Activated CD4-positive, CD25-positive, alpha-beta regulatory T cell treated with anti-CD3 and anti-CD28 coated beads, Interleukin-2, amount 50 U/mL, for 72 hours (primary cell): ENCODE results near the gene PCDHB7.
"Not testable (repeated sequence)": the region's sequence is repeated elsewhere in the genome, so short reads cannot be mapped to it uniquely, and the experiment has no call there.

ENCODE experiments used
- DNase-seq: peaks from one replicate; pipeline ENCODE4 v3.0.0; 2021

The PCDHB7 gene

DNA sequence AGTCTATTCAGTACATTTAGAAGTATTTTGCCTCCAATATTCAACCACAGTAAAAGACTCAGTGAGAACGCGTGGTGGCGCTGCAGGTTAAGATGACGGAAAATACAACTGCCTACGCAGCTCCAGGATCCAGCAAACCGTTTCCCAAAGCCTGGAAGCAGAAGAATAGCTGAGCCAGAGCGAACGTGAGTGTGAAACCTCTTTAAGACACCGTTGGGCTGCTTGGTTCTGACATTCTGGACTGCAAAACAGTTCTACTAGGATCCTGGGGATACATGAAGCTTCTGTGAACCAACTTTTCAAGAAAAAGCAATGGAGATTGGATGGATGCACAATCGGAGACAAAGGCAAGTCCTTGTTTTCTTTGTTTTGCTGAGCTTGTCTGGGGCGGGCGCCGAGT, 9.8 kb downstream of the PCDHB7 start, which contains the start of gene PCDHB16:
TSS of gene PCDHB16 (plus strand) at position 140 of the 400 bp plus-strand sequence. CDS start at position 313, 173 bp downstream.
- no peak for DNase-seq

DNA sequence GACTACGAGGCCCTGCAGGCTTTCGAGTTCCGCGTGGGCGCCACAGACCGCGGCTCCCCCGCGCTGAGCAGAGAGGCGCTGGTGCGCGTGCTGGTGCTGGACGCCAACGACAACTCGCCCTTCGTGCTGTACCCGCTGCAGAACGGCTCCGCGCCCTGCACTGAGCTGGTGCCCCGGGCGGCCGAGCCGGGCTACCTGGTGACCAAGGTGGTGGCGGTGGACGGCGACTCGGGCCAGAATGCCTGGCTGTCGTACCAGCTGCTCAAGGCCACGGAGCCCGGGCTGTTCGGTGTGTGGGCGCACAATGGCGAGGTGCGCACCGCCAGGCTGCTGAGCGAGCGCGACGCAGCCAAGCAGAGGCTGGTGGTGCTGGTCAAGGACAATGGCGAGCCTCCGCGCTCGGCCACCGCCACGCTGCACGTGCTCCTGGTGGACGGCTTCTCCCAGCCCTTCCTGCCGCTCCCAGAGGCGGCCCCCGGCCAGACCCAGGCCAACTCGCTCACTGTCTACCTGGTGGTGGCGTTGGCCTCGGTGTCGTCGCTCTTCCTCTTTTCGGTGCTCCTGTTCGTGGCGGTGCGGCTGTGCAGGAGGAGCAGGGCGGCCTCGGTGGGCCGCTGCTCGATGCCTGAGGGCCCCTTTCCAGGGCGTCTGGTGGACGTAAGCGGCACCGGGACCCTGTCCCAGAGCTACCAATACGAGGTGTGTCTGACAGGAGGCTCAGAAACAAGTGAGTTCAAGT, 11.8 kb downstream of the PCDHB7 start:
- not testable (repeated sequence) for DNase-seq

DNA sequence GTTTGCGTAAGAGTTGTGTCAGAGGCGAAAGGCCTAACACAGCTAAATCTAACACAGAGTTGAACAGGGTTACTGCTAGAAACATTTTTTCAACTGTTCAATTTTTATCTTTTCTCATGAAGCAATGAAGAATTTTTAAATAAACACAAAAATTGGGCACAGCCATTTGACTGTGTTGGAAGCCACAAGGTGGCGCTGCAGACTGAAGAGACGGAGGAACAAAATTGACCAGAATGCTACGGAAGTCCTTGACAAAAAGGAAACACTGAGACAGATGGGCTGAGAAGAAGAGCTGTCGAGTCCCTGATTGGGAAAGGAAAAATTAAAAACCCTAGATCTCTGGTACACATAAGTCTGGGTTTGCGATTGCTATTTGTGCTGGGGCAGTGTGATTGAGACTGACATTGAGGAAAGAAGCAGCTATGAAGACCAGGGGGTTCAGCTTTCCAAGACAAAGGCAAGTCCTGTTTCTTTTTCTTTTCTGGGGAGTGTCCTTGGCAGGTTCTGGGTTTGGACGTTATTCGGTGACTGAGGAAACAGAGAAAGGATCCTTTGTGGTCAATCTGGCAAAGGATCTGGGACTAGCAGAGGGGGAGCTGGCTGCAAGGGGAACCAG, 14.6 kb downstream of the PCDHB7 start, which contains the start of gene PCDHB9:
TSS of gene PCDHB9 (plus strand) at position 265 of the 616 bp plus-strand sequence. CDS start at position 423, 158 bp downstream.
- no peak for DNase-seq

DNA sequence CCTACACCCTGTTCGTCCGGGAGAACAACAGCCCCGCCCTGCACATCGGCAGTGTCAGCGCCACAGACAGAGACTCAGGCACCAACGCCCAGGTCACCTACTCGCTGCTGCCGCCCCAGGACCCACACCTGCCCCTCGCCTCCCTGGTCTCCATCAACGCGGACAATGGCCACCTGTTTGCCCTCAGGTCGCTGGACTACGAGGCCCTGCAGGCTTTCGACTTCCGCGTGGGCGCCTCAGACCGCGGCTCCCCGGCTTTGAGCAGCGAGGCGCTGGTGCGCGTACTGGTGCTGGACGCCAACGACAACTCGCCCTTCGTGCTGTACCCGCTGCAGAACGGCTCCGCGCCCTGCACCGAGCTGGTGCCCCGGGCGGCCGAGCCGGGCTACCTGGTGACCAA, 16.2 kb downstream of the PCDHB7 start:
- DNase-seq: not testable (repeated sequence)

DNA sequence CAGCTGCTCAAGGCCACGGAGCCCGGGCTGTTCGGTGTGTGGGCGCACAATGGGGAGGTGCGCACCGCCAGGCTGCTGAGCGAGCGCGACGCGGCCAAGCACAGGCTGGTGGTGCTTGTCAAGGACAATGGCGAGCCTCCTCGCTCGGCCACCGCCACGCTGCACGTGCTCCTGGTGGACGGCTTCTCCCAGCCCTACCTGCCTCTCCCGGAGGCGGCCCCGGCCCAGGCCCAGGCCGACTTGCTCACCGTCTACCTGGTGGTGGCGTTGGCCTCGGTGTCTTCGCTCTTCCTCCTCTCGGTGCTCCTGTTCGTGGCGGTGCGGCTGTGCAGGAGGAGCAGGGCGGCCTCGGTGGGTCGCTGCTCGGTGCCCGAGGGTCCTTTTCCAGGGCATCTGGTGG, 16.7 kb downstream of the PCDHB7 start:
- DNase-seq: not testable (repeated sequence)

DNA sequence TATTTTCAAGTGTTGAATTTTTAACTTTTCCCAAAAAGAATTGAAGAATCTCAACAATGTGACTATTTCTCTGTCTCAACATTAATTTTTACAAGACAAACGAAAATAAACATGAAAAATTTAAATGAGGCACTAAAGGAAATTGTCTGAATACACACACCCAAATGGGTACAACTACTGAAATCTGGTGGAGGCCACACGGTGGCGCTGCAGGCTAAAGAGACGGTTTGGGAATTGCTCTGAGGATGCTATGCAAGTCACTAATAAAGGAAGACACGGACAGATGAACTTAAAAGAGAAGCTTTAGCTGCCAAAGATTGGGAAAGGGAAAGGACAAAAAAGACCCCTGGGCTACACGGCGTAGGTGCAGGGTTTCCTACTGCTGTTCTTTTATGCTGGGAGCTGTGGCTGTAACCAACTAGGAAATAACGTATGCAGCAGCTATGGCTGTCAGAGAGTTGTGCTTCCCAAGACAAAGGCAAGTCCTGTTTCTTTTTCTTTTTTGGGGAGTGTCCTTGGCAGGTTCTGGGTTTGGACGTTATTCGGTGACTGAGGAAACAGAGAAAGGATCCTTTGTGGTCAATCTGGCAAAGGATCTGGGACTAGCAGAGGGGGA, 19.8 kb downstream of the PCDHB7 start, which contains the start of gene PCDHB10:
TSS of gene PCDHB10 (plus strand) at position 244 of the 616 bp plus-strand sequence. CDS start at position 444, 200 bp downstream.
- DNase-seq: no peak

DNA sequence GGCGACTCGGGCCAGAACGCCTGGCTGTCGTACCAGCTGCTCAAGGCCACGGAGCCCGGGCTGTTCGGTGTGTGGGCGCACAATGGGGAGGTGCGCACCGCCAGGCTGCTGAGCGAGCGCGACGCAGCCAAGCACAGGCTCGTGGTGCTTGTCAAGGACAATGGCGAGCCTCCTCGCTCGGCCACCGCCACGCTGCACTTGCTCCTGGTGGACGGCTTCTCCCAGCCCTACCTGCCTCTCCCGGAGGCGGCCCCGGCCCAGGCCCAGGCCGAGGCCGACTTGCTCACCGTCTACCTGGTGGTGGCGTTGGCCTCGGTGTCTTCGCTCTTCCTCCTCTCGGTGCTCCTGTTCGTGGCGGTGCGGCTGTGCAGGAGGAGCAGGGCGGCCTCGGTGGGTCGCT, 21.9 kb downstream of the PCDHB7 start:
- DNase-seq: not testable (repeated sequence)

DNA sequence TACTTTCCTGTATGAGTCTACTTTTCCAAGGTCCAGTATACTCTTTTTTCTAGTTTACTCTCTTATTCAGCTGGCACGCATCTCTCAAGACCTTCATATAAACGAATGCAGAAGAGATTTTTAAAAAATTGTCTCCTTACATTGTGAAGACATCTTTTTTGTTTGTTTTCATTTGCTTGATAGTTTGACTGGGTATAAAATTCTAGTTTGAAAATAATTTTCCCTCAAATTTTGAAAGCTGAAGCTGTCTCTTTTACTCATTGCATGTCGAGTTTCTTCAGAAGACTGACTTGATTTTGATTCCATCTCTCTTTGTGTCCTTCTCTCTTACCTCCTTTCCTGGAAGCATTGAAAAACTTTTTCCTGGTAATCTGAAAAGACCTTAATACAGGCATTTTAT, 23.9 kb downstream of the PCDHB7 start:
- no peak for DNase-seq

DNA sequence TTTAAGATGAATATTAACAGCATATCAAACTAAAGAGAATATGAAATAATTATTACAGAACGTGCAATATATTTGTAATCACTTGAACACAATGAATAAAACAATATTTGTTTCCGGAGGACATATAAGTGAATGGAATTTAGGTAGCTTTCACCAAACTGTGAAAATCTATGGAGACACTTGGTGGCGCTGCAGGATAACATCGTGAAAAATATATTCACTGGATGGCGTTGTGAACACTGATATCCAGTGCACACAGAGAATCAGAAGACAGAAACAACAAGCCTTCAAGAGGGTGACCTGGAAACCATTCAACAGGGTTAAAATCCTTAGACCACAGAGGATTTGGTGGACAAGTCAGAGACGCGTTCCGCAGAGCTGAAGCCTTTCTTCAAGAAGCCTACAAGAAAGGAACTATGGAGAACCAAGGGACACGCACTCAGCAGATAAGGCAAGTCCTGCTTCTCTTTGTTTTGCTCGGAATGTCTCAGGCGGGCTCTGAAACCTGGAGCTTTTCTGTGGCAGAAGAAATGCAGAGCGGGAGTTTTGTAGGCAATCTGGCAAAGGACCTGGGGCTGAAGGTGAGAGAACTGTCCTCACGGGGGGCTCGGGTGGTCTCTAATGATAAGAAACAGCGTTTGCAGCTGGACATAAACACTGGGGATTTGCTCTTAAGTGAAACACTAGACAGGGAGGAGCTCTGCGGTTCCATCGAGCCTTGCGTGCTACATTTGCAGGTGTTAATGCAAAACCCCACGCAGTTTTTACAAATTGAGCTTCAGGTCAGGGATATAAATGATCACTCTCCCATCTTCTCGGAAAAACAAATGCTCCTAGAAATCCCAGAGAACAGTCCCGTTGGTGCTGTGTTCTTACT, 27.2 kb downstream of the PCDHB7 start, which contains the start of gene PCDHB11:
TSS of gene PCDHB11 (plus strand) at position 269 of the 877 bp plus-strand sequence. CDS start at position 417, 148 bp downstream.
- no peak for DNase-seq

DNA sequence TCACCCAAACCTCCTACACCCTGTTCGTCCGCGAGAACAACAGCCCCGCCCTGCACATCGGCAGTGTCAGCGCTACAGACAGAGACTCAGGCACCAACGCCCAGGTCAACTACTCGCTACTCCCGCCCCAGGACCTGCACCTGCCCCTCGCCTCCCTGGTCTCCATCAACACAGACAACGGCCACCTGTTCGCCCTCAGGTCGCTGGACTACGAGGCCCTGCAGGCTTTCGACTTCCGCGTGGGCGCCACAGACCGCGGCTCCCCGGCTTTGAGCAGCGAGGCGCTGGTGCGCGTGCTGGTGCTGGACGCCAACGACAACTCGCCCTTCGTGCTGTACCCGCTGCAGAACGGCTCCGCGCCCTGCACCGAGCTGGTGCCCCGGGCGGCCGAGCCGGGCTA, 28.7 kb downstream of the PCDHB7 start:
- DNase-seq: not testable (repeated sequence)

DNA sequence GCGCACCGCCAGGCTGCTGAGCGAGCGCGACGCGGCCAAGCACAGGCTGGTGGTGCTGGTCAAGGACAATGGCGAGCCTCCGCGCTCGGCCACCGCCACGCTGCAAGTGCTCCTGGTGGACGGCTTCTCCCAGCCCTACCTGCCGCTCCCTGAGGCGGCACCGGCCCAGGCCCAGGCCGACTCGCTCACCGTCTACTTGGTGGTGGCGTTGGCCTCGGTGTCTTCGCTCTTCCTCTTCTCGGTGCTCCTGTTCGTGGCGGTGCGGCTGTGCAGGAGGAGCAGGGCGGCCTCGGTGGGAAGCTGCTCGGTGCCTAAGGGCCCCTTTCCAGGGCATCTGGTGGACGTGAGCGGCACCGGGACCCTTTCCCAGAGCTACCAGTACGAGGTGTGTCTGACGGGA, 29.2 kb downstream of the PCDHB7 start:
- not testable (repeated sequence) for DNase-seq

DNA sequence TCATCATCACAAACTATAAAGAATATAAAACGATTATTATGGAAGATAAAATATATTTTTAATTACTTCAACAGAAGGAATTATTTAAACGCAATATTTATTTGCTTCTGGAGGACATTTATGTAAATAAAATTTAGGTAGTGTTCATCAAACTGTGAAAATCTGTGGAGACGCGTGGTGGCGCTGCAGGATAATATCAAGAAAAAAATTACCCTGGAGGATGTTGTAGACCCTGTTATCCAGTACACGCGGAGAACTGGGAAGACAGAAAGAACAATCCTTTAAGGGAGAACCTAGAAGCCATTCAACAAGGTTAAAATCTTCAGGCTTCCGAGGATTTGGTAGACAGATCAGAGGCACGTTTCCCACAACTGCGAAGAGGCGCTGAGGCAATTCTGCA, 36.0 kb downstream of the PCDHB7 start, which contains the start of gene PCDHB12:
TSS of gene PCDHB12 (plus strand) at position 242 of the 400 bp plus-strand sequence. CDS start 189 bp downstream, outside the sequence.
- DNase-seq: no peak

DNA sequence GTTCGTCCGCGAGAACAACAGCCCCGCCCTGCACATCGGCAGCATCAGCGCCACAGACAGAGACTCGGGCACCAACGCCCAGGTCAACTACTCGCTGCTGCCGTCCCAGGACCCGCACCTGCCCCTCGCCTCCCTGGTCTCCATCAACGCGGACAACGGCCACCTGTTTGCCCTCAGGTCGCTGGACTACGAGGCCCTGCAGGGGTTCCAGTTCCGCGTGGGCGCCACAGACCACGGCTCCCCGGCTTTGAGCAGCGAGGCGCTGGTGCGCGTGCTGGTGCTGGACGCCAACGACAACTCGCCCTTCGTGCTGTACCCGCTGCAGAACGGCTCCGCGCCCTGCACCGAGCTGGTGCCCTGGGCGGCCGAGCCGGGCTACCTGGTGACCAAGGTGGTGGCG, 37.8 kb downstream of the PCDHB7 start:
- DNase-seq: not testable (repeated sequence)

DNA sequence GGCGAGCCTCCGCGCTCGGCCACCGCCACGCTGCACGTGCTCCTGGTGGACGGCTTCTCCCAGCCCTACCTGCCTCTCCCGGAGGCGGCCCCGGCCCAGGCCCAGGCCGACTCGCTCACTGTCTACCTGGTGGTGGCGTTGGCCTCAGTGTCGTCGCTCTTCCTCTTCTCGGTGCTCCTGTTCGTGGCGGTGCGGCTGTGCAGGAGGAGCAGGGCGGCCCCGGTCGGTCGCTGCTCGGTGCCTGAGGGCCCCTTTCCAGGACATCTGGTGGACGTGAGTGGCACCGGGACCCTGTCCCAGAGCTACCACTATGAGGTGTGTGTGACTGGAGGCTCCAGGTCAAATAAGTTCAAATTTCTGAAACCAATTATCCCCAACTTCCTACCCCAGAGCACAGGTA, 38.4 kb downstream of the PCDHB7 start:
- DNase-seq: not testable (repeated sequence)

DNA sequence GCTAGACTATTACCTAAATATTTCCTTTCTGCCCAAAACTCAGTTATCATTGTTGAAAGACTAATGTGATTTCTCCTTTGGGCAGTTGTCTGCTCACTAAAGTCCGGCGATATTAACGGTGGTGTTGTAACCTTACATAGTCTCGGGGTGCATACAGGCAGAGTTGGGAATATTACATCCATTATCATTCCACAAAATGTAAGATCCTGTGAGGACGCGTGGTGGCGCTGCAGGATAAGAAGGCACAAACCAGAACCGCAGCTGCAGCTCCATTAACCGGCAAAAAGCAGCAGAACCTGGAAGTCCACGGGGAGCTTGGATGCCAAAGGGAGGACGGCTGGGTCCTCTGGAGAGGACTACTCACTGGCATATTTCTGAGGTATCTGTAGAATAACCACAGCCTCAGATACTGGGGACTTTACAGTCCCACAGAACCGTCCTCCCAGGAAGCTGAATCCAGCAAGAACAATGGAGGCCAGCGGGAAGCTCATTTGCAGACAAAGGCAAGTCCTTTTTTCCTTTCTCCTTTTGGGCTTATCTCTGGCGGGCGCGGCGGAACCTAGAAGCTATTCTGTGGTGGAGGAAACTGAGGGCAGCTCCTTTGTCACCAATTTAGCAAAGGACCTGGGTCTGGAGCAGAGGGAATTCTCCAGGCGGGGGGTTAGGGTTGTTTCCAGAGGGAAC, 41.4 kb downstream of the PCDHB7 start, which contains the start of gene PCDHB13:
TSS of gene PCDHB13 (plus strand) at position 264 of the 684 bp plus-strand sequence. CDS start at position 469, 205 bp downstream.
- DNase-seq: not testable (repeated sequence)

DNA sequence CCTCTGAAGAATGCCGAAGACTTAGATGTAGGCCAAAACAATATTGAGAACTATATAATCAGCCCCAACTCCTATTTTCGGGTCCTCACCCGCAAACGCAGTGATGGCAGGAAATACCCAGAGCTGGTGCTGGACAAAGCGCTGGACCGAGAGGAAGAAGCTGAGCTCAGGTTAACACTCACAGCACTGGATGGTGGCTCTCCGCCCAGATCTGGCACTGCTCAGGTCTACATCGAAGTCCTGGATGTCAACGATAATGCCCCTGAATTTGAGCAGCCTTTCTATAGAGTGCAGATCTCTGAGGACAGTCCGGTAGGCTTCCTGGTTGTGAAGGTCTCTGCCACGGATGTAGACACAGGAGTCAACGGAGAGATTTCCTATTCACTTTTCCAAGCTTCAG, 42.1 kb downstream of the PCDHB7 start:
- not testable (repeated sequence) for DNase-seq

DNA sequence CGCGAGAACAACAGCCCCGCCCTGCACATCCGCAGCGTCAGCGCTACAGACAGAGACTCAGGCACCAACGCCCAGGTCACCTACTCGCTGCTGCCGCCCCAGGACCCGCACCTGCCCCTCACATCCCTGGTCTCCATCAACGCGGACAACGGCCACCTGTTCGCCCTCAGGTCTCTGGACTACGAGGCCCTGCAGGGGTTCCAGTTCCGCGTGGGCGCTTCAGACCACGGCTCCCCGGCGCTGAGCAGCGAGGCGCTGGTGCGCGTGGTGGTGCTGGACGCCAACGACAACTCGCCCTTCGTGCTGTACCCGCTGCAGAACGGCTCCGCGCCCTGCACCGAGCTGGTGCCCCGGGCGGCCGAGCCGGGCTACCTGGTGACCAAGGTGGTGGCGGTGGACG, 43.1 kb downstream of the PCDHB7 start:
- not testable (repeated sequence) for DNase-seq

DNA sequence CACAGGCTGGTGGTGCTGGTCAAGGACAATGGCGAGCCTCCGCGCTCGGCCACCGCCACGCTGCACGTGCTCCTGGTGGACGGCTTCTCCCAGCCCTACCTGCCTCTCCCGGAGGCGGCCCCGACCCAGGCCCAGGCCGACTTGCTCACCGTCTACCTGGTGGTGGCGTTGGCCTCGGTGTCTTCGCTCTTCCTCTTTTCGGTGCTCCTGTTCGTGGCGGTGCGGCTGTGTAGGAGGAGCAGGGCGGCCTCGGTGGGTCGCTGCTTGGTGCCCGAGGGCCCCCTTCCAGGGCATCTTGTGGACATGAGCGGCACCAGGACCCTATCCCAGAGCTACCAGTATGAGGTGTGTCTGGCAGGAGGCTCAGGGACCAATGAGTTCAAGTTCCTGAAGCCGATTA, 43.6 kb downstream of the PCDHB7 start:
- not testable (repeated sequence) for DNase-seq

DNA sequence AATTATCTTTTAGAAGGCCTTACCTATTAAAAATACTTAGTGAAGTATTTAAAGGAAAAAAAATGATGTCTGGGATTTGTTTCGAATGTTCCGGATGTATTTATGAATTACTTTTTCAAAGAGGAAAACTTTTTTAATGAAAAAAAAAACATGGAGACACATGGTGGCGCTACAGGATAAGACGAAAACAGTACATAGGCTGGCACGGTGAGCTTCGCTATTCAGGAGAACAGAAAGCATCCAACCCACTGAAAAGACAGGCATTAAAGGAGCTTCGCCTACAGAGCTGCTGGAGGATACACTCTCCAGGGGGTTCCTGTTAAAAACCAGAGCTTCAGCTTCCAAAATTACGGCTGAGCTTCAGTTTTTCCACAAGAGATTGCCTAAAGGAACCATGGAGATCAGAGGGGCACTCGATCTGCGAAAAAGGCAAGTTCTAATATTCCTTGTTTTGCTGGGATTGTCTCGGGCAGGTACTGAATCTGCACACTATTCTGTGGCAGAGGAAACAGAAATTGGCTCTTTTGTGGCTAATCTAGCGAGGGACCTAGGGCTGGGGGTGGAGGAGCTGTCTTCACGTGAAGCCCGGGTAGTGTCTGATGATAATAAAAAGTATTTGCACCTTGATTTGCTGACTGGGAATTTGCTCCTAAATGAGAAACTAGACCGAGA, 50.8 kb downstream of the PCDHB7 start, which contains the start of gene PCDHB14:
TSS of gene PCDHB14 (plus strand) at position 232 of the 672 bp plus-strand sequence. CDS start at position 395, 163 bp downstream.
- no peak for DNase-seq

DNA sequence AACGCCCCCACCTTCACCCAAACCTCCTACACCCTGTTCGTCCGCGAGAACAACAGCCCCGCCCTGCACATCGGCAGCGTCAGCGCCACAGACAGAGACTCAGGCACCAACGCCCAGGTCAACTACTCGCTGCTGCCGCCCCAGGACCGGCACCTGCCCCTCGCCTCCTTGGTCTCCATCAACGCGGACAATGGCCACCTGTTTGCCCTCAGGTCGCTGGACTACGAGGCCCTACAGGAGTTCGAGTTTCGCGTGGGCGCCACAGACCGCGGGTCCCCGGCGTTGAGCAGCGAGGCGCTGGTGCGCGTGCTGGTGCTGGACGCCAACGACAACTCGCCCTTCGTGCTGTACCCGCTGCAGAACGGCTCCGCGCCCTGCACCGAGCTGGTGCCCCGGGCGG, 52.4 kb downstream of the PCDHB7 start:
- DNase-seq: not testable (repeated sequence)

DNA sequence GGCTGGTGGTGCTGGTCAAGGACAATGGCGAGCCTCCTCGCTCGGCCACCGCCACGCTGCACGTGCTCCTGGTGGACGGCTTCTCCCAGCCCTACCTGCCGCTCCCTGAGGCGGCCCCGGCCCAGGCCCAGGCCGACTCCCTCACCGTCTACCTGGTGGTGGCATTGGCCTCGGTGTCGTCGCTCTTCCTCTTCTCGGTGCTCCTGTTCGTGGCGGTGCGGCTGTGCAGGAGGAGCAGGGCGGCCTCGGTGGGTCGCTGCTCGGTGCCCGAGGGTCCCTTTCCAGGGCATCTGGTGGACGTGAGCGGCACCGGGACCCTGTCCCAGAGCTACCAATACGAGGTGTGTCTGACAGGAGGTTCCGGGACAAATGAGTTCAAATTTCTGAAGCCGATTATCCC, 53.0 kb downstream of the PCDHB7 start:
- not testable (repeated sequence) for DNase-seq
